NCI-H774 (cell line): ENCODE measurements around the gene AGAP1.

Experiments used
- DNase-seq: peaks from one replicate; lab custom pipeline; 2025; lab: John Stamatoyannopoulos, UW

The AGAP1 gene

GRCh38 chr2:235533198-235533597 is 39.4 kb downstream of the AGAP1 start:
- no peak for DNase-seq

DNA sequence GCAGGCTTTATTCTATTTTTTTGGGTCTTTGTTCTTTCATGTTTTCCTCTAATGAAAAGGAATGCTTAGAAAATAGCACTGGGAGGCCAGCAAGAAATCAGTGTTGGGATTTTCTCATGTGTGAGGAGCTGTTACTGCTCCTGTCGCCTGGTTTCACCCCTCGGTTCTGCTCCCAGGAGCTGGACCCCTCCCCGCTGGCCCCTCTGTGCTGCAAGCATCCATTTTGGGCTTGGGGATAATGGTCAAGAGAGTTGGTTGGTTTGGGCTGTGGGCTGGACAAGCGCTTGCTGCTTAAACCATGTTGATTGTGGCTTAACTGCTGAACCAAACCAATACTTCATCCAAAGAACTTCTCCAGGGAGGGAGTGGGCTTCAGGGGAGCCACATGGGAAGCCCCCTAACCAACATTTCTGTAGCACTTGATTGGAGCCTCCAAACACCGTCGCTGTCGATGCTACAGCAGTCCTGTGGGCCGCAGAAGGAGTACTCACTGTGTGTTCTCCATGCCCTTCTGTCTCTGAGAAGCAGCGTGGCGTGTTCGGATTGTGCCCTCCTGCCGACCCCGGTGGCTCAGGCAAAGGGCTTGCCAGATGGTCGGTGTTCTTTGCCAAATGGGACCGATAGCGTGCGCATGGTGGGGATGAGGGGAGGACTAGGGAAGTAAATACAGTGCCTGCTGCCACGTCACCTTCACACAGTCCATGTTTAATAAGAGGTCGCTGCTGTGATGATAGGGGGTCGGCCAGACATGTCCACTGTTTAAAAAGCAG is 40.0 kb downstream of the AGAP1 start:
- no peak for DNase-seq

DNA sequence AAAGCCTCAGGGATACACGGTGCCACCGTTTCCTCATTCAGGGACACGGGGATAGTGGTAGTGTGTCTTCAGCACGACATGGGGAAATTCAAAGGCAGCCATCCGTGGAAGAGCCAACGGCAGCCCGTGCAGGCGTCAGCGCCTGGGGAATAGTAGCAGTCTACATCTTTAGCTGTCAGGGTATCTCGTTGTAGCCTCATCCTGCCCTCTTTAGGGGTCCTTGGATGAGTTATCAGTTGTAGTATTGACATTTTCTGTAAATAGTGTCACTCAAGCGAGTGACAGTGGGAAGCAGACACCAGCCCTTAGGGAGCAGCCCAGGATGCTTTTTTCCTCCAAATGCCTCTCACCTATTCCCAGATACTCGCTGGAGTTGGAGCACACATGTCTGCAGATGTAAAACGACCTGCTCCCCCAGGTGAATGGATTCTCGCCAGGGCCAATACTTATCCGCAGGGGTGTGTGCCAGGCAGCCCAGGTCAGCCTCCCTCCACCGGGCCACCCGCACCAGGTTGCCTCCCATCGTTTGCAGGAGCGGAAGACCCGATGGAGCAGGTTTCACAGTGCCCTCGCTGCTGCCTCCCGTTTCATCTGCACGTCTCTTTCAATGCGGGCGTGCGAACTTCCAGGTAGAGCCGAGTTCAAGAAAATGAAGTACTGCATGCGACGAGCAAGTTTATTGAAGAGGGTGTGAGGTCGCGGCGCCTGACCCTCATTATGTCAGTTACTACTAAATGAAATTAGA is 41.0 kb downstream of the AGAP1 start:
- DNase-seq = no peak

DNA sequence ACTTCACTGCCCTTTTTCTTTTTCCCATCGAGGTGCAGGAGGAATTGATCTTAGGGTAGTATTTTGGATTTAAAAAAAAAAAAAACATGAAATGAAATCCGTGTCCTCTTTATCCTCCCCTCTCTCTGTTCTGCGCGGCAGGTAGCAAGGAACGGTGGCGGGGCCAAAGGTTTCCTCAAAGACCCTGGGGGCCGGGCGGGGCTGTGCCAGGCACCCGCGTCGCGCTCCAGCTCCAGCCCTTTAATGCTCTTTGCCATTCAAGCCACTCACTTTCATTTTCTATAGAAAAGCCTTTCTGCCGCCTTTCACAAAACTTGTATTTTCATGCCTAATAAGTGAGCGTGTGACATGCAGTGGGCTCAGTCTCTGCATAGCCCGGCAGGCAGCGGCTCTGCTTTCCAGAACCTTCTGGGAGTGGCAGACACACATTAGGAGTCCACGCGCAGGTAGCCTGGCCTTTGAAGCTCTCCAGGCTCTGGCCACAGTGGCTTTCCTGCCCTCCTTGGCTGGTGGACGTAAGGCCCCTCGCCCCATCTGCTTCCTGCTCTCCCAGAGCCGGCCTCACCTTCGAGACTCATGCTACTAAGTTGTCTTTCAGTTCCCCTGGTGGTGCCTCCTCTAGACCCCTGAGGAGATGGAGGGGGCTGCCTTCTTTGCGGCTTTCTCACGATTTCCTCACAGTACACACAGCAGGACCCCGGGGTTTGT is 41.7 kb downstream of the AGAP1 start:
- DNase-seq = no peak

DNA sequence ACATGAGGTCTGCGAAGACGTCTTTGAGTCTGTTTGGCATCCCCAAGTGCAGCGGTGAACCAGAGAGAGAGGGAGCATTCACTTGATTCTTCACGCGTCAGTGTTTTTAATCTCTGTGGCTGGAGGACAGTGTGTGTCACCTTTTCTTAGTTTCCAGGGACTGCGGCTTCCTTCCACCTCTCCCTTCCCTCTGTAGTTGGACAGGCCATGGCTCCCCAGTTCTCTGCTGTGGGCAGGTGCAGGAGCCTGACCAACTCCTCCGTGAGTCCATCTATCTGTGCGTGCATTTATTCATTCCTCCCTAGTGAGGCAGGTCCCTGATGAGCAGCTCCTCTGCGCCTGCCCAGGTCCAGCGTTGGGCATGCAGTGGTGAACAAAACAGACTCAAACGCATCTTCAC is 42.9 kb downstream of the AGAP1 start:
- no peak for DNase-seq

DNA sequence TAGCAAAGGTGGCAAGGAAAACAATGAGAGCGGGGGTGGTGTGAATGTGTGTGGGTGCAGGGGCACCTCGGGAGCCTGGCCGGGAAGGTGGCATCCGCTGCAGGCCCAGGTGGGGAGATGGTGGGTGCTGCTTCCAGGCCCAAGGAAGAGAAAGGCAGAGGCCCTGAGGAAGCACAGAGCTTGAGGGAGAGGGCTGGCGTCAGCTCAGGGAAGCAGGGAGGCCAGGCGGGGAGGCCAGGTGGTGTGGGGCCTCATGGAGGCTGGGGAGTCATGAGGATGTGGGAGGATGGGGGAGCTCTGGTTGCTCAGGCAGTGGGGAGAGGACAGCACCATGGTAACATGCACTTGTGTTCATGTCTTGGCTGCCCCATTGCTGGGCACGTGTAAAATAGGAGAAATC is 43.3 kb downstream of the AGAP1 start:
- DNase-seq = no peak

DNA sequence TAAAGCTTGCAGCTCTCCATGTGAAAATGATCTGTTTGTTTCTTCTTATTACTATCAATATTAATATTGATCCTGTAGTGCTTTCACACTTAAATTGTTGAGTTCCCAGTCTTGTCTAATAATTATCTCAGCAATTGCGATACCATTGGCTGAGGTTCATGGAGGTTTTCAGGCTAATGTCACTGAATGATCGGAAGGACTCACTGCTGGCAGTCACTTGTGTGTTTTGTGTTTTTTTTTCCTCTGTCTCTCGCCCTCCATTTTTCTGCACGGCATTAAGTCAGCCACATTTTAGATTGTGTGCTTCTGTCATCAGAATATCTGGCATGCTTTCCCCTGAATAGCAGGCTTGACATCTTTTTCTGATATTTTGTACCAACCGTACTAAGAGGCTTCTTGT is 43.7 kb downstream of the AGAP1 start:
- DNase-seq = no peak

GRCh38 chr2:235538144-235538639 is 44.3 kb downstream of the AGAP1 start:
- no peak for DNase-seq

GRCh38 chr2:235538981-235539380 is 45.1 kb downstream of the AGAP1 start:
- DNase-seq = no peak

- no peak for DNase-seq
Observed at GRCh38 chr2:235539773-235540172, 45.9 kb downstream of the AGAP1 start.

- no peak for DNase-seq
Observed at GRCh38 chr2:235541016-235541415, 47.2 kb downstream of the AGAP1 start.

DNA sequence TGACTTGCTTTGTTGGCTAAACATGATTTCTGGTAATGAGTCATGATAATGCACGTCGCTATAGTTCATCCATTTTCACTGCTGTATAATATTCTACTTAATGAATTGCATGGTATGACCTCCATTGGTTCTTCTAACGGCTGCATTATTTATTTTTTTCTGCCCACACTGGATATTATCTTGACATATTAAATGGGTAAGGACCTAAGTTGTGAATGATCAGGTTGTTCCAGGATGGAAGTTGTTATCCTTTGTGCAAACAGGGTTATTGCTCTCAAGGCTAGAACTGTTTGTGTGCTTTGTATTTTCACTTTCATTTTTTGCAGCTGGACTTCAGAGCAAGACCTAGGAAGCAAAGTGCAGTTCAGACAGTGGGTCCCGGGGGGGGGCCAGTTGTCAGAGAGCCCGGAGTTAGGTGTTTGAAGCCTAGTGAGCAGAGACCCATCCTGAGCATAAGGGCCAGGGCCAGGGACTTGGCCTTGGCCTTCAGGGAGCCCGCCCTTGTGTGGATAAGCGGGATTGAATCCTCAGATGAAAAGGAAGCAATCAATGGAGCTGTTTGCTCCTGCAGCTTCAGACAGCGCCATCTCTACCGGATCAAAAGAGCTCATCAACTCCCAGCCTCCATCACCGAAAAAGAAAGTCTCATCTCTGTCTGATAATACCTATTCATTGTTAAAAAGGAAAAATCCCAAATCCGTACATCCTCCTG is 48.2 kb downstream of the AGAP1 start:
- no peak for DNase-seq

DNA sequence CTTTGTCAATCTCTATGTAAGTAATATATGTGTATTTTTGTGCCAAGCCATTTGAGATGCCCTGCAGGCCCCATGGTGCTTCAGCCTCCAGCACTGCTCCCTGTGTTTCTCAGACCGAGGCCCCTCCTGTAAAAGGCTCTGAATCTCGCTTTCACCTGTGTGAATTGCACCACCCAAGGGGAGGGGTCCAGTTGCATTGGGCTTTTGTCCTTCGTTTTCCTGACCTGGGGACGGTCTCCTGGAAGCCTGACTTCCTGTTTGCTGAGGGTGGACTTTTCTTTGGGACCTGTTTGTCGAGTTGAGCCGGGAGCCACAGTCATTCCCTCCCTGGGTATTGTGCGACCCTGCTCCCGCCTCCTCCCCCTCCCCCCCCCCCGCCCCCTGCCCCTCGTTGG is 48.9 kb downstream of the AGAP1 start:
- no peak for DNase-seq

DNA sequence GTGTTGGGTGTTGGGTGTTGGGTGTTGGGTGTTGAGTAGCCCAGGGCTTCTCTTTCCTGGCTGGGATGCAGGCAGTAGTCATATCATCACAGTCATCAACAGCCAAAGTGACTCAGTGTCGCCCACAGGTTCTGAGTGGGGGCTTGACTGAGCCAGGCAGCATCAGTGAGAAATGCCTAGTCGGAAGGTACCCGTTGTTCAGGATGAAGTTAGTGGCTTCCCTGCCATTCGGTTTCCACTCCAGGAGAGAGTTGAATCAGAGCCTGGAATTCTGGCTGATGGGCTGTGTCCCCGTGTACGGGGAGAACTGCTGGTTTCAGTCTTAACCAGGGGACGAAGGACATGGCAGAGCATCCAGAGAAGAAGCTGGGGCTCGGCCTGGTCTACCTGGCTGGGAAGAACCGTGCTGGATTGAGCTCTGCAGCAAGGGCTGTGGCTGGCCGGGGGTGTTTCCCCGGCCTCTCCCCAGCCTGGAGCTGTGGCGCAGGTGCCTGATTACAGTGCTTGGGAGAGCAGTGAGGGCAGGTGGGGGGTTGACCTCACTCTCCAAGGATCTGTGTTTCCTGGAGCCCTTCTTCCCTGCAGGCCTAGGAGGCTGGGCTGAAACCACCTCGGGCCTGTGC is 49.4 kb downstream of the AGAP1 start:
- DNase-seq = no peak

DNA sequence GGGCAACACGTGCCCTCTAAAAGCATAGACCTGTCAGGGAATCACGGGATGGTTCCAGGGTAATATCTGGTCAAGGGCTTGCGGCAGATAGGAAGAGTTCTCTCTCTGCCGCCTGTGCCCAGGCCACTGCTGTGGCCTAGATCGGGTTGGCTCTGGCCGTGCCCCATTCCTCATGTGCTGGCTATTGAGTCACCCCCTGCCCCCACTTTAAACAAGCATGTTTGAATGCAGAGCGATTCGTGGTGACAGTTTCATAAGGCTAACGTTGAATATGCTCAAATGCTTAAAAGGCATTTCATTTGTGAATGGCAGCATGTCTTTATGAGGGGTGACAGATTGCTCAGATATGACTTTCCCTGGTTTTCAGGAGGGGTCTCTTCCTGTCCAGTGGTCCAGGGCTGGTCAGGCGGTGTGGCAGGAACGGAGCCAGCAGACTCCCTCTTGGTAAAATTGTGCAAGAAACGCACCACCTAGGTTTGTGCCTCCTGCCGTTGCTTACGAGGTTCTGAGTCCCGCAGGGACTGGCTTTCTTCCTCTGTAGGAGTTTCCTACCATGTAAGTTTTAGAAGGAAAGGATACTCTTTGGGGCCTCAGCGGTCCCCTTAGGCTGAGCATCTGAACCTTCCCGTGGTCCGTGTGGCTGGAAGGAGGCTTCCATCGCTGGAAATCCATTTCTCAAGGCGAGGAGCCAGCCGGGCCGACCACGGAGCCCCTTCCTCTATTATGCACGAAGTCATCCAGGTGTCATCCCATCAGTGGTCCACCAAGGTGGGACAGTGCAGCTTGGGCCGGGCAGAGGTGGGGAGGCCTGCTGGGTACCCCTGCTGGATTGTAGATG is 50.2 kb downstream of the AGAP1 start:
- no peak for DNase-seq

DNA sequence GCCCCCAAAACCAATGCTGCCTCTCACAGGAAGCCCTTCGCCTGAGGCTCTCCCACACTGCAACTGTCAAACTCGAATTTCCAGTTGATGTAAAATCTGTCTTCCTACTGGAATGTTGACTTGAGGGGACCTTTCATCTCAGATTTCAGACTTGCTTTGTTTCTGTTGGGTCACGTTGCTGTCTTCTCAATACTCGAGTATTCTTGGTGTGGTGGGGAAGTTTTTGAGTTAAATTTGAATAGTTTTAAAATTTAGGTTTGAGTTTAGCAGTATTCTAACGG is 50.8 kb downstream of the AGAP1 start:
- DNase-seq = no peak

- DNase-seq = no peak
Observed at GRCh38 chr2:235545339-235546150, 51.7 kb downstream of the AGAP1 start.

DNA sequence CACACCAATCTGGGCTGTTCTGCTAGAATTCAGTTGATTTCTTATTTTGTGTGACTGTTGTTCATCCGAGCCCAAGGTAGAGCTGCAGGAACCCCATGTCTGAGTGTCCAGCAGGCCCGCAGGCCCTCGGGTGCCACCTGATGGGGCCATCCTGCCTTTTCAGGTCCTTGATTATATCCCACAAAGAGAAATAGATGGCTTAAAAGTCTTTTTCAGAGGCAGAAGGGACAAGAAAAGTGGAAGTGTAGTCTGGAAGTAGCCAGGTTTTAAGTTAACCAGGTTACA is 52.2 kb downstream of the AGAP1 start:
- no peak for DNase-seq

DNA sequence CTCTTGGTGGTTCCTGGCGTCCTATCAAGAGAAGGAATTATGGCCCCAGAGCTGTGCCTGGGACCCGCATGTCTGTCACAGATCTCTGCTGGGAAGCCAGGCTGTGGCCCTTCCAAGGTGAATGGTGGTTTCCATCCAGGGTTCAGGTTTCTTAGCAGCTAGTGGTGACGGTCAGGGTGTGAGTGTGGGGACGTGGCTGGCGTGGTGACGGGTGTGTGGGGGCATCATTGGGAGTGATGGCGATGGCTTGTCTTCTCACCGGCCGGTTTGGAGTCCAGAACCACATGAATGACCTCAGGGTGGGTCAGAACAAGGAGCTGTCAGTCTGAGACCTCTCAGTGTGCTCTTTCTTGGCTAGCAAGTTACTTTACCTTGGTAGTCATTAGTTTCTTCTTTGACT is 52.6 kb downstream of the AGAP1 start:
- no peak for DNase-seq

DNA sequence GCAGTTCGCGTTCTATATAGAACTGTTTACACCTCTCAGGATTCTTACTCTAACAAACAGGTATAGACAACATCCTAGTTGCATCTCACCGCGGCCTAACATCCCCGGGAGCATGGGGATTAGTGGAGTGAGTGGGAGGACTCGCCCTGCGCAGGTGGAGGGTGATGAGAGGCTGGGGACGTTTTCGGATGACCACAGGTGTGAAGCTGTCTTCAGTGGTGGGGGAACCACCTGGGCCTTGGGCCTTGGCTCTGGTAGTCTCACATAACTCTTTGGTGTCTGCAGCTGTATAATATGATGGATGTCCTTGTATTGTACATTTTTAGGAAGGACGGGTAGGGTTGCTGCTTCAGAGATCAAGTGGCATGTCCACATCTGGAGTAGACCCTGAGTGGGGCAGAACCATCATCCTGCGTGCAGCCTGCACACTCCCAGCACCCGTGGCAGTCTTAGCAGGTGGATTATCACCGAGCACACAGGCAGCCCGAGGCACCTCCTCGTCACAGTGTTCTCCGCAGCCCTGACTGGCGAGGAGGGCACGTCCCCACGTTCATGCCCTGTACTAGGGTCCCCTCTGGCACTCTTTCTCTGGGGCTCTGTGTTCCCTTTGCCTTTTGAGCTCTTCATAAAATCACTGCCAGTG is 56.0 kb downstream of the AGAP1 start:
- DNase-seq = no peak
